DOHH2 (cell line): ENCODE data around the gene FAM120C.

Experiments used
- H3F3A ChIP-seq: fragments of 200-600 bp; sonication (generic), shearing (Covaris generic); 2 replicates; pipeline ENCODE4 v1.6.0; 2016; ENCODE audit warnings: antibody characterized with exemption, mild to moderate bottlenecking; ENCODE audit not compliant: control insufficient read depth, insufficient read depth
- H3K27ac ChIP-seq: fragments of 200-600 bp; sonication (generic); 2 replicates; pipeline ENCODE4 v1.5.1; 2014; ENCODE audit warnings: low read depth, mild to moderate bottlenecking, low read length, moderate library complexity
- H3K27me3 ChIP-seq: fragments of 200-600 bp; sonication (generic); 2 replicates; pipeline ENCODE4 v1.6.1; 2014; ENCODE audit warnings: mild to moderate bottlenecking, low read length, mixed read lengths; ENCODE audit not compliant: control insufficient read depth
- H3K36me3 ChIP-seq: fragments of 200-600 bp; sonication (generic); 2 replicates; pipeline ENCODE4 v1.6.1; 2014; ENCODE audit warnings: mild to moderate bottlenecking, low read length, moderate library complexity, mixed read lengths; ENCODE audit not compliant: control insufficient read depth
- H3K4me1 ChIP-seq: fragments of 200-600 bp; sonication (generic); 2 replicates; pipeline ENCODE4 v1.6.1; 2014; ENCODE audit warnings: mild to moderate bottlenecking, low read length, mixed read lengths; ENCODE audit not compliant: control insufficient read depth
- H3K4me2 ChIP-seq: fragments of 200-600 bp; sonication (generic); 2 replicates; pipeline ENCODE4 v1.6.0; 2014; ENCODE audit warnings: mild to moderate bottlenecking, low read length, moderate library complexity
- H3K4me3 ChIP-seq: fragments of 200-600 bp; sonication (generic); 2 replicates; pipeline ENCODE4 v1.5.1; 2014; ENCODE audit warnings: mild to moderate bottlenecking, low read length, mixed read lengths
- H3K79me2 ChIP-seq: fragments of 200-600 bp; sonication (generic); 2 replicates; pipeline ENCODE4 v1.6.1; 2014; ENCODE audit warnings: mild to moderate bottlenecking, low read length, mixed read lengths; ENCODE audit not compliant: control insufficient read depth
- H3K9me2 ChIP-seq: fragments of 200-600 bp; sonication (generic); replicated peaks from 2 replicates; pipeline ENCODE4 v1.6.1; 2014; ENCODE audit warnings: mild to moderate bottlenecking, low read length, mixed read lengths; ENCODE audit not compliant: control insufficient read depth
- H3K9me3 ChIP-seq: fragments of 200-600 bp; sonication (generic); 2 replicates; pipeline ENCODE4 v1.6.1; 2014; ENCODE audit warnings: antibody characterized with exemption, low read length, mixed read lengths; ENCODE audit not compliant: control insufficient read depth, insufficient read depth
- H4K20me1 ChIP-seq: fragments of 200-600 bp; sonication (generic); 2 replicates; pipeline ENCODE4 v1.6.0; 2014; ENCODE audit warnings: low read depth, mild to moderate bottlenecking, antibody characterized with exemption, low read length, moderate library complexity; ENCODE audit not compliant: control insufficient read depth, insufficient read depth
- EZH2phosphoT487 ChIP-seq: fragments of 200-600 bp; sonication (generic); IDR thresholded peaks from 2 replicates; pipeline ENCODE4 v1.6.1; 2017; ENCODE audit warnings: borderline replicate concordance, mild to moderate bottlenecking, antibody characterized with exemption, low read length, moderate library complexity, mixed read lengths
- TF ChIP-seq, protein P1 (sequence below): fragments of 200-600 bp; sonication (generic); IDR thresholded peaks from one replicate; pipeline ENCODE4 v1.5.1; 2014; ENCODE audit warnings: antibody characterized with exemption, mild to moderate bottlenecking, low read depth, low read length; ENCODE audit not compliant: poor library complexity, severe bottlenecking

Gene FAM120C

DNA sequence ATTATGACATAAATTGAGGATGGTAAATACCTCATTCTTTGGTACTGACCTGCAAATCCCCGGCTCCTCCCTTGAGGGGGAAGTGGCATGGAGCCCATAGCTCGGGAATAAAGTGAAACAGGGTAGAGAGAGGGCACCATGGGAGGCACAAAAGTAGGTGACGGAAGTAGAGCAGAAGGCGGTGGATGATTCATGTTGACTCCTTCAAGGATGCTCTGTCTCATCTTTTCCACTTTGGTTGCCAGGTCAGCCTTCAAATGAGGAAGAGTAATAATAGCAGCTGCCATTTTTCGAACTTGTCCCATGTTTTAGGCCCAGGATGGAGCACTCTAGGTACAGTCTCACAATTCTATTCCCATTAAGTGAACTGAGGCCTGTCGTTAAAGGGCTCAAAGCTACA is 97.4 kb downstream of the FAM120C start:
- Histone ChIP-seq H3F3A (no peaks in the 10 kb centered on the region), H3K36me3 (peaks cover 3% of the 10 kb centered on the region), H3K4me2 (no peak overlapping the region), H3K9me3 (no peaks in the 10 kb centered on the region), H3K27me3 (no peaks in the 10 kb centered on the region), H3K4me3 (no peak overlapping the region), H4K20me1 (no peaks in the 10 kb centered on the region), H3K9me2 (no peaks in the 10 kb centered on the region), H3K4me1 (no peaks in the 10 kb centered on the region), H3K27ac (no peak overlapping the region), H3K79me2 (no peaks in the 10 kb centered on the region)
- no peak for TF ChIP-seq EZH2phosphoT487
- TF ChIP-seq, protein P1, sequence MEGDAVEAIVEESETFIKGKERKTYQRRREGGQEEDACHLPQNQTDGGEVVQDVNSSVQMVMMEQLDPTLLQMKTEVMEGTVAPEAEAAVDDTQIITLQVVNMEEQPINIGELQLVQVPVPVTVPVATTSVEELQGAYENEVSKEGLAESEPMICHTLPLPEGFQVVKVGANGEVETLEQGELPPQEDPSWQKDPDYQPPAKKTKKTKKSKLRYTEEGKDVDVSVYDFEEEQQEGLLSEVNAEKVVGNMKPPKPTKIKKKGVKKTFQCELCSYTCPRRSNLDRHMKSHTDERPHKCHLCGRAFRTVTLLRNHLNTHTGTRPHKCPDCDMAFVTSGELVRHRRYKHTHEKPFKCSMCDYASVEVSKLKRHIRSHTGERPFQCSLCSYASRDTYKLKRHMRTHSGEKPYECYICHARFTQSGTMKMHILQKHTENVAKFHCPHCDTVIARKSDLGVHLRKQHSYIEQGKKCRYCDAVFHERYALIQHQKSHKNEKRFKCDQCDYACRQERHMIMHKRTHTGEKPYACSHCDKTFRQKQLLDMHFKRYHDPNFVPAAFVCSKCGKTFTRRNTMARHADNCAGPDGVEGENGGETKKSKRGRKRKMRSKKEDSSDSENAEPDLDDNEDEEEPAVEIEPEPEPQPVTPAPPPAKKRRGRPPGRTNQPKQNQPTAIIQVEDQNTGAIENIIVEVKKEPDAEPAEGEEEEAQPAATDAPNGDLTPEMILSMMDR: no peak

DNA sequence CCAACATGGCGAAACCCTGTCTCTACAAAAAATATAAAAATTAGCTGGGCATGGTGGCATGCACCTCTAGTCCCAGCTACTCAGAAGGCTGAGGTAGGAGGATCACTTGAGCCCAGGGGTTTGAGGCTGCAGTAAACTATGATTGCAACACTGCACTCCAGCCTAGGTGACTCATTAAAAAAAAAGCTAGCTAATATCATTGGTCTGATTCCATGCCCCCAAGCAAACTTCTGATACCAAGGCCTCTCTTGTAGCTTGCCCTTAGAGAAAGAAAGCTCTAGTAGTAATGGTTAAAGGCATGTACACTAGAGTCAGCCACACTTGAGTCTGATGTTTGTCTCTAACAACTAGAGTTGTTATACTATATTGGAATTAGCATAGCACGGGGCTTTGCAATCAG is 106.2 kb downstream of the FAM120C start:
- TF ChIP-seq EZH2phosphoT487: no peak
- TF ChIP-seq, protein P1: no peak
- Histone ChIP-seq H3K9me3 (no peaks in the 10 kb centered on the region), H3K9me2 (no peaks in the 10 kb centered on the region), H3K4me2 (no peak overlapping the region), H3K27ac (no peak overlapping the region), H3K27me3 (no peaks in the 10 kb centered on the region), H3K4me3 (no peak overlapping the region), H3K36me3 (no peaks in the 10 kb centered on the region), H3K79me2 (no peaks in the 10 kb centered on the region), H3K4me1 (no peaks in the 10 kb centered on the region), H3F3A (no peaks in the 10 kb centered on the region), H4K20me1 (no peaks in the 10 kb centered on the region)

DNA sequence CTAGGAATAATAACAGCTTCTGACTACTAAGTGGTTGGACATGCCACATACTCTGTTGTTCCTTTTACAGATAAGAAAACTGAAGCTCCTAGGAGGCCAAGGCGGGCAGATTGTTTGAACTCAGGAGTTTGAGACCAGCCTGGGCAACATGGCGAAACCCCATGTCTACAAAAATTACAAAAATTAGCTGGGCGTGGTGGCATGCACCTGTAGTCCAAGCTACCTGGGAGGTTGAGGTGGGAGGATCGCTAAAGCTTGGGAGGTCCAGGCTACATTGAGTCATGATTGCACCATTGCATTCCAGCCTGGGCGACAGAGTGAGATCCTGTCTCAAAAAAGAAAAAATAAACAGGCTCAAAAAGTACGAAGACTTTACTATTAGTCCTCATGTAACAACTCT is 108.2 kb downstream of the FAM120C start:
- Histone ChIP-seq H3K79me2 (no peaks in the 10 kb centered on the region), H3K4me3 (no peak overlapping the region), H3F3A (no peaks in the 10 kb centered on the region), H3K4me1 (no peaks in the 10 kb centered on the region), H3K27me3 (no peaks in the 10 kb centered on the region), H3K4me2 (no peak overlapping the region), H3K9me3 (no peaks in the 10 kb centered on the region), H3K36me3 (no peaks in the 10 kb centered on the region), H3K27ac (no peak overlapping the region), H3K9me2 (no peaks in the 10 kb centered on the region), H4K20me1 (no peaks in the 10 kb centered on the region)
- TF ChIP-seq, protein P1: no peak
- TF ChIP-seq EZH2phosphoT487: no peak

DNA sequence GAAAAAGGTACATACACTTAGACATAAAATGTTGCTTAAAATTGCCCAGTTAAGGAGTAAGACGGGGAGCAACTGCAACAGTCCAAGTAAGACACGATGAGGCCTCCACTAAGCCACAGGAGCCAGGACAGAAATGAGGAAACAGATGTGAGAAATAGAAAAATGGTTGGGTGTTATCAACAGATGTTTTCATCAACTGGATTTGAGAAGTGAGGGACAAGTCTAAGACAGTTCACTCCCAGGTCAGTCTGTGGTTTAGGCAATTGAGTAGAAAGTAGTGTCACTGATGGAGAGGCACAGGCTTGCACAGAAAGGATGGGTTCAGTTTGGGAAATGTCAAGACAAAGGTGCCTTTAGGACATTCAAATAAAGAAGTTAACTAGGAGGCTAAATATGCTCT is 115.3 kb downstream of the FAM120C start:
- Histone ChIP-seq H3K36me3 (no peaks in the 10 kb centered on the region), H3F3A (no peaks in the 10 kb centered on the region), H3K4me1 (no peaks in the 10 kb centered on the region), H3K9me3 (no peaks in the 10 kb centered on the region), H3K4me2 (no peak overlapping the region), H3K27me3 (no peaks in the 10 kb centered on the region), H3K4me3 (no peak overlapping the region), H3K9me2 (no peaks in the 10 kb centered on the region), H3K79me2 (no peaks in the 10 kb centered on the region), H3K27ac (no peak overlapping the region), H4K20me1 (no peaks in the 10 kb centered on the region)
- TF ChIP-seq, protein P1: no peak
- no peak for TF ChIP-seq EZH2phosphoT487
